GM12878 (cell line): ENCODE data around the gene SNX10.

Experiments
- CTCF ChIP-seq, 3 experiments: IDR thresholded peaks in 2 of 3; conservative IDR thresholded peaks in 1 of 3; 2 replicates each; pipeline ENCODE4 v1.5.1; 2011; ENCODE audit warnings: low read depth in 3 of 3, low read length in 3 of 3, mild to moderate bottlenecking in 3 of 3, control low read depth in 2 of 3, moderate library complexity in 2 of 3, inconsistent platforms in 1 of 3, mixed read lengths in 1 of 3; ENCODE audit not compliant: control insufficient read depth in 2 of 3, insufficient read depth in 1 of 3; ENCODE audit errors: extremely low read depth in 1 of 3
- CUX1 ChIP-seq: IDR thresholded peaks from 2 replicates; pipeline ENCODE4 v1.6.1; 2012; ENCODE audit warnings: improper control_type of control experiment, low read depth, low read length; ENCODE audit not compliant: insufficient replicate concordance
- EZH2 ChIP-seq: IDR thresholded peaks from 2 replicates; pipeline ENCODE4 v1.6.1; 2012; ENCODE audit warnings: low read depth, mild to moderate bottlenecking, control low read depth, inconsistent platforms, low read length, borderline replicate concordance; ENCODE audit not compliant: control insufficient read depth
- GABPA ChIP-seq: IDR thresholded peaks from 2 replicates; pipeline ENCODE4 v1.6.1; 2014; ENCODE audit warnings: antibody characterized with exemption, low read depth, mild to moderate bottlenecking, inconsistent platforms
- JUNB ChIP-seq: IDR thresholded peaks from 2 replicates; pipeline ENCODE4 v1.6.1; 2016; ENCODE audit warnings: antibody characterized with exemption, mild to moderate bottlenecking
- USF1 ChIP-seq: IDR thresholded peaks from 2 replicates; pipeline ENCODE4 v1.6.1; 2011; ENCODE audit warnings: borderline replicate concordance, low read depth, mild to moderate bottlenecking, moderate library complexity, mixed read lengths, low read length; ENCODE audit not compliant: insufficient read depth; ENCODE audit errors: extremely low read length
- ZBTB4 ChIP-seq: fragments of 450-650 bp; formaldehyde crosslinking; IDR thresholded peaks from 2 replicates; pipeline ENCODE4 v1.4.0; 2022; ENCODE audit warnings: mild to moderate bottlenecking, moderate library complexity

- TF ChIP-seq GABPA (no peak), EZH2 (no peak), CUX1 (no peak), ZBTB4 (CRISPR knock-in tag) (no peak), JUNB (peak; percentile 47), USF1 (no peak), CTCF (IDR thresholded peaks at IDR 0.05 in 2 of 3, conservative IDR thresholded peaks at IDR 0.05 in 1 of 3; ENCODE audit: control insufficient read depth in 2 of 3, extremely low read depth in 1 of 3, insufficient read depth in 1 of 3, low read depth in 3 of 3, low read length in 3 of 3) (no peak)
Observed at GRCh38 chr7:26398756-26399509, 107.3 kb downstream of the SNX10 start.
